ENCODE data around the gene MS4A14.
"Not testable (repeated sequence)": the region's sequence is repeated elsewhere in the genome, so short reads cannot be mapped to it uniquely, and the experiment has no call there.

The MS4A14 gene

GRCh38 chr11:60428517-60428916 lies 32.3 kb downstream of the MS4A14 start:
- no peak overlapping the region for H3K27ac Mint-ChIP-seq

GRCh38 chr11:60429272-60429671 lies 33.0 kb downstream of the MS4A14 start, which contains the start of gene MS4A5:
Gene MS4A5, plus strand, starts transcription at chr11:60429572. Its CDS starts 103 bp downstream, at chr11:60429675.
- no peaks in the 10 kb centered on the region for H3K9me3 Mint-ChIP-seq
- DNase-seq, result no peak
- peaks cover 38% of the 10 kb centered on the region for H3K27me3 Mint-ChIP-seq
- H3K36me3 Mint-ChIP-seq (ENCODE audit: low read depth), result no peaks in the 10 kb centered on the region
- H3K4me3 Mint-ChIP-seq, result no peak within 1 kb of the TSS
- H3K27ac Mint-ChIP-seq, result no peak within 1 kb of the TSS
- H3K4me1 Mint-ChIP-seq (ENCODE audit: low read depth), result no peaks in the 10 kb centered on the region

More at GRCh38 chr11:60428517-60428916, 32.3 kb downstream of the MS4A14 start:
- H3K36me3 Mint-ChIP-seq (ENCODE audit: low read depth), result no peaks in the 10 kb centered on the region
- DNase-seq, result no peak
- no peaks in the 10 kb centered on the region for H3K4me1 Mint-ChIP-seq (ENCODE audit: low read depth)
- no peak overlapping the region for H3K4me3 Mint-ChIP-seq
- no peaks in the 10 kb centered on the region for H3K9me3 Mint-ChIP-seq
- peaks cover 38% of the 10 kb centered on the region for H3K27me3 Mint-ChIP-seq

- Mint-ChIP-seq H3K4me1 (ENCODE audit: low read depth) (no peaks in the 10 kb centered on the region), H3K27ac (no peak overlapping the region), H3K36me3 (ENCODE audit: low read depth) (no peaks in the 10 kb centered on the region), H3K9me3 (no peaks in the 10 kb centered on the region), H3K27me3 (peaks cover 32% of the 10 kb centered on the region), H3K4me3 (no peak overlapping the region)
- no peak for DNase-seq
Observed at GRCh38 chr11:60431251-60431650, 35.0 kb downstream of the MS4A14 start.

DNA sequence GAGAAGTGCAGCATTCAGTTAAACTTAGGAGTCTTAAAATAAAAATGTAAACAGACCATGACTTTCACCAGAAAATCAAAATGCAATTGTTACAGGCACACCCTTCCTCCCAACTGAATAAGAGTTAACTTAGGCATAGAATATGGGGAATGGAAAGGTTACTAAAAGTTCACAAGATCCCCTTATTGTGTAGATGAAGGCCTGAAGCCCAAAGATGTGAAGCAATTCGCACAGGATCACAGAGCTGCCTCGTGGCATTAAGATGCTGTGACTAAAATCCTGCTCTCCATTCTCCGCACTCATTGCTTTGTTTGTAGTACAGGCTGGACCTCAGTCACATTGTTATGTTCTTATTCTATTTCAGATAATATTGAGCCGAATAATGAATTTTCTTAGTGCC lies 37.1 kb downstream of the MS4A14 start:
- no peaks in the 10 kb centered on the region for H3K4me1 Mint-ChIP-seq (ENCODE audit: low read depth)
- DNase-seq, result no peak
- no peak overlapping the region for H3K4me3 Mint-ChIP-seq
- no peak overlapping the region for H3K27ac Mint-ChIP-seq
- peaks cover 22% of the 10 kb centered on the region for H3K27me3 Mint-ChIP-seq
- H3K36me3 Mint-ChIP-seq (ENCODE audit: low read depth), result no peaks in the 10 kb centered on the region
- no peaks in the 10 kb centered on the region for H3K9me3 Mint-ChIP-seq

- H3K9me3 Mint-ChIP-seq, result peaks cover 3% of the 10 kb centered on the region
- no peaks in the 10 kb centered on the region for H3K27me3 Mint-ChIP-seq
- no peak overlapping the region for H3K4me3 Mint-ChIP-seq
- no peak overlapping the region for H3K27ac Mint-ChIP-seq
- H3K4me1 Mint-ChIP-seq (ENCODE audit: low read depth), result peaks cover 12% of the 10 kb centered on the region
- no peaks in the 10 kb centered on the region for H3K36me3 Mint-ChIP-seq (ENCODE audit: low read depth)
- DNase-seq, result no peak
Observed at GRCh38 chr11:60447070-60447469, 50.8 kb downstream of the MS4A14 start.

GRCh38 chr11:60447846-60448245 lies 51.6 kb downstream of the MS4A14 start:
- Mint-ChIP-seq H3K27me3 (no peaks in the 10 kb centered on the region), H3K9me3 (peaks cover 3% of the 10 kb centered on the region), H3K4me3 (no peak overlapping the region), H3K36me3 (ENCODE audit: low read depth) (no peaks in the 10 kb centered on the region), H3K27ac (no peak overlapping the region), H3K4me1 (ENCODE audit: low read depth) (peaks cover 12% of the 10 kb centered on the region)
- DNase-seq, result no peak

DNA sequence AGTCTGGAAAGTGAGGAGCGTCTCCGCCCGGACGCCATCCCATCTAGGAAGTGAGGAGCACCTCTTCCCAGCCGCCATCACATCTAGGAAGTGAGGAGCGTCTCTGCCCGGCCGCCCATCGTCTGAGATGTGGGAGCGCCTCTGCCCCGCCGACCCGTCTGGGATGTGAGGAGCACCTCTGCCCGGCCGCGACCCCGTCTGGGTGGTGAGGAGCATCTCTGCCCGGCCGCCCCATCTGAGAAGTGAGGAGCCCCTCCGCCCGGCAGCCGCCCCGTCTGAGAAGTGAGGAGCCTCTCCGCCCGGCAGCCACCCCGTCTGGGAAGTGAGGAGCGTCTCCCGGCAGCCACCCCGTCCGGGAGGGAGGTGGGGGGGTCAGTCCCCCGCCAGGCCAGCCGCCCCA lies 54.9 kb downstream of the MS4A14 start:
- peaks cover 12% of the 10 kb centered on the region for H3K4me1 Mint-ChIP-seq (ENCODE audit: low read depth)
- H3K27me3 Mint-ChIP-seq; H3K36me3 Mint-ChIP-seq (ENCODE audit: low read depth); H3K9me3 Mint-ChIP-seq; DNase-seq; H3K4me3 Mint-ChIP-seq; H3K27ac Mint-ChIP-seq: not testable (repeated sequence)

- Mint-ChIP-seq H3K27me3 (peaks cover 6% of the 10 kb centered on the region), H3K27ac (no peak overlapping the region), H3K36me3 (ENCODE audit: low read depth) (no peaks in the 10 kb centered on the region), H3K4me1 (ENCODE audit: low read depth) (peaks cover 11% of the 10 kb centered on the region), H3K9me3 (peaks cover 3% of the 10 kb centered on the region), H3K4me3 (no peak overlapping the region)
- DNase-seq, result no peak
Observed at GRCh38 chr11:60454212-60454611, 58.0 kb downstream of the MS4A14 start.

DNA sequence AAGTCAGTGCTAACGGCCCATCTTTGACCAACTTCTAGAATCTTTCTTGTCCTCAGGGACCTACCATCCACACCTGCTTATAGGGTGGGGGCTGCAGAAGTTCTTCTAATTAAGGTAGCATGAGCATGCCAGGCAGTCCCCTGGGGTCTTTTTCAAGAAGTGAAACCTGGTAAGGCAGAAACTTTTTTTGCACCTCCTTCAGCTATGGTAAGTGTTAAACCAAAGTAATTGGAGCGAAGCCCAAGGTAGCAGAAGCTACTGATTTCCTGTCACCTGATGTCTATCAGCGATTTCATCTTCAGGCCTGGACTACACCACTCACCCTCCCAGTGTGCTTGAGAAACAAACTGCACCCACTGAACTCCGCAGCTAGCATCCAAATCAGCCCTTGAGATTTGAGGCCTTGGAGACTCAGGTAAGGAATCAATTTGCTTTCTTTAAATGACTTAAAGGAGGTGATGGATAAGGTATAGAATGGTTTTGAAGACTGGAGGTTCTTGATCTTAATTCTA lies 59.3 kb downstream of the MS4A14 start, which contains the start of gene MS4A1:
TSS of gene MS4A1 (plus strand) at position 317 of the 512 bp plus-strand sequence. CDS start 6,528 bp downstream, outside the sequence.
- DNase-seq, result no peak
- peaks cover 6% of the 10 kb centered on the region for H3K27me3 Mint-ChIP-seq
- H3K27ac Mint-ChIP-seq, result no peak within 1 kb of the TSS
- H3K4me1 Mint-ChIP-seq (ENCODE audit: low read depth), result peaks cover 11% of the 10 kb centered on the region
- no peaks in the 10 kb centered on the region for H3K9me3 Mint-ChIP-seq
- H3K36me3 Mint-ChIP-seq (ENCODE audit: low read depth), result no peaks in the 10 kb centered on the region
- H3K4me3 Mint-ChIP-seq, result no peak within 1 kb of the TSS

DNA sequence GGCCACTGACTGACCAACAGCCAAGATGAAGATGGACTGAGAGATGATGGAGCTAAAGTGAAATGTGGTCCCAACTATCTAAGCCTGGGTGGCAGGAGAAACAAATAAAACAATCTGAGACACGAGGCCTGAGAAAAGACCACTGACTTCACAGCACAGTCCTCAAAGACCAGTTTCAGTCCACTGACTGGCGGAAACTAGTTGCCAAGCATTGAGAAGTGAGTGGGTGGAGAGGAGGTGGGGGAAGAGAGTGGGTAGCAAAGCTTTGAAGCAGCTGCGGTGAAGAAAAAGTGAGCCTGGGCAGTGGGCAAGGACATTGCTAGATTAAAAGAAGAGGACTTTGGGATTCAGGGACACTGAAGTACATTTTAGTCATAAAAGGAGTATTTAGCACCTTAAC lies 61.3 kb downstream of the MS4A14 start:
- no peak overlapping the region for H3K27ac Mint-ChIP-seq
- no peak for DNase-seq
- peaks cover 6% of the 10 kb centered on the region for H3K27me3 Mint-ChIP-seq
- no peaks in the 10 kb centered on the region for H3K36me3 Mint-ChIP-seq (ENCODE audit: low read depth)
- no peak overlapping the region for H3K4me3 Mint-ChIP-seq
- H3K4me1 Mint-ChIP-seq (ENCODE audit: low read depth), result peaks cover 11% of the 10 kb centered on the region
- H3K9me3 Mint-ChIP-seq, result no peaks in the 10 kb centered on the region

DNA sequence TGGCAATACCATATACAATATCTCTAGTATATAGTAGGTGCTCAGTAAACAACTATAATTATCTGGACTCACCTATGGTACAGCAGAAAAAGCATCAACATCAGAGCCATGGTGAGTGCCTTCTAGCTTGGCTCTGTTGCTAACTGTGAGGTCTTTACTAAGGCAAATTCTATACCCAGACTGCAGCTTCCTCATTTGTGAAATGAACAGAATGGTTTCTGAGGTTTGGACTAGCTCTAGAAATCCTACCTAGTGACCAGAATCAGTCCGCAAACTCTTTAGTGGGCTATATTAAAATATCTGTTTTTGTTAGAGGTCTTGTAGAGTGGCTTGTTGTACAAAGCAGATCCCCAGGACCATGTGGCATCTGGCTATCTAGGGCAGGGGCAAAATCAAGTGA lies 63.1 kb downstream of the MS4A14 start:
- no peak overlapping the region for H3K4me3 Mint-ChIP-seq
- H3K27me3 Mint-ChIP-seq, result peaks cover 11% of the 10 kb centered on the region
- DNase-seq, result no peak
- H3K27ac Mint-ChIP-seq, result no peak overlapping the region
- peaks cover 11% of the 10 kb centered on the region for H3K4me1 Mint-ChIP-seq (ENCODE audit: low read depth)
- H3K36me3 Mint-ChIP-seq (ENCODE audit: low read depth), result no peaks in the 10 kb centered on the region
- no peaks in the 10 kb centered on the region for H3K9me3 Mint-ChIP-seq
